Activated CD4-positive, alpha-beta T cell treated with anti-CD3 and anti-CD28 coated beads, Interleukin-2, amount 10 ng/mL, durations not matched to agents 7 days and 5 days (primary cell): ENCODE measurements around the gene ECPAS. TPM values are rescaled to one million over a fixed set of nuclear protein-coding genes. Genes with fewer than 3 reads are reported as not detected.
A peak's percentile ranks its signal among the peaks of the same experiment; 100 is the strongest.
"Not testable (repeated sequence)": the region's sequence is repeated elsewhere in the genome, so short reads cannot be mapped to it uniquely, and the experiment has no call there.

Source experiments
- CTCF ChIA-PET: fragments of 350-600 bp; sonication (Branson Sonifier 250); formaldehyde crosslinking; loops from one replicate; lab custom pipeline; 2021; ENCODE audit warnings: antibody characterized with exemption; lab: Charles Lee
- POLR2A ChIA-PET: fragments of 350-600 bp; sonication (Branson Sonifier 250); formaldehyde crosslinking; loops from one replicate; lab custom pipeline; 2021; ENCODE audit warnings: antibody characterized with exemption; lab: Charles Lee
- DNase-seq: peaks from one replicate; pipeline ENCODE4 v3.0.0-alpha.2; 2020
- H3K27ac Mint-ChIP-seq: one replicate; pipeline ENCODE4 v1.8.0; 2021; ENCODE audit warnings: mild to moderate bottlenecking, moderate library complexity, mixed read lengths
- H3K27me3 Mint-ChIP-seq: one replicate; pipeline ENCODE4 v1.8.0; 2021; ENCODE audit warnings: mixed read lengths
- H3K36me3 Mint-ChIP-seq: one replicate; pipeline ENCODE4 v1.8.0; 2021; ENCODE audit warnings: low read depth, mixed read lengths
- H3K4me1 Mint-ChIP-seq: one replicate; pipeline ENCODE4 v1.8.0; 2021; ENCODE audit warnings: mixed read lengths
- H3K4me3 Mint-ChIP-seq: one replicate; pipeline ENCODE4 v1.8.0; 2021; ENCODE audit warnings: mild to moderate bottlenecking, moderate library complexity, mixed read lengths
- H3K9me3 Mint-ChIP-seq: one replicate; pipeline ENCODE4 v1.8.0; 2021; ENCODE audit warnings: mixed read lengths
- total RNA-seq, 2 experiments: library from RNA; stranded (reverse); gene quantifications; one replicate each; pipeline ENCODE4 v1.2.3, GENCODE V29; 2021

Gene ECPAS
- total RNA-seq, 2 experiments from 2014 or later = 55.5 to 69.4 TPM

DNA sequence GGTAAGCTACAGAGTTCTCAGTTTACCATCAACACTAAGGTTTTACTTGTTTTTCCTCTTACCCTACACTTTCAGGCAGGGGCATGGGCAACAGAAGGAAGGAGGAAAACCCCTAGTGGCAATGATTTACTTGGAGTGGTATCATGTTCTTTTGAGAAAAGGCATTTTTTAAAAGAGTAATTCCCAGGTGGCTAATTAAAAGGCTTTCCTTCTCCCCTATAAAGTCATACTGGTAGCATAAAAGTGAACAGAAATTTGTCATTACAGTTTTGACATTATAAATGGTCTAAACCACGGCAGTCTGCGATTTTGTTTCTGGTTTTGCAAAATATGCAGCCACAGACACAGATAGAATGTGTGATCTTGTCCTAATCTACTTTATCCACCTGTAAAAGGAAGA, 123.3 kb downstream of the ECPAS start:
- no peak overlapping the region for H3K27ac Mint-ChIP-seq
- H3K4me3 Mint-ChIP-seq = no peak overlapping the region
- H3K4me1 Mint-ChIP-seq = no peaks in the 10 kb centered on the region
- H3K27me3 Mint-ChIP-seq = no peaks in the 10 kb centered on the region
- POLR2A ChIA-PET = no interaction called here
- no peak for DNase-seq
- peaks cover 35% of the 10 kb centered on the region for H3K36me3 Mint-ChIP-seq
- H3K9me3 Mint-ChIP-seq = no peaks in the 10 kb centered on the region
- CTCF ChIA-PET = no interaction called here

- Mint-ChIP-seq H3K27ac (no peak overlapping the region), H3K36me3 (peaks cover 3% of the 10 kb centered on the region), H3K27me3 (peaks cover 8% of the 10 kb centered on the region), H3K4me3 (no peak overlapping the region), H3K9me3 (no peaks in the 10 kb centered on the region), H3K4me1 (no peaks in the 10 kb centered on the region)
- POLR2A ChIA-PET = no interaction called here
- no peak for DNase-seq
- CTCF ChIA-PET = interaction anchor here (1.2 kb wide), 1 partner anchor 11 kb away, joined by 4 read pairs; no protein-coding TSS in a partner anchor
Observed at GRCh38 chr9:111356481-111357244, 127.5 kb downstream of the ECPAS start.

DNA sequence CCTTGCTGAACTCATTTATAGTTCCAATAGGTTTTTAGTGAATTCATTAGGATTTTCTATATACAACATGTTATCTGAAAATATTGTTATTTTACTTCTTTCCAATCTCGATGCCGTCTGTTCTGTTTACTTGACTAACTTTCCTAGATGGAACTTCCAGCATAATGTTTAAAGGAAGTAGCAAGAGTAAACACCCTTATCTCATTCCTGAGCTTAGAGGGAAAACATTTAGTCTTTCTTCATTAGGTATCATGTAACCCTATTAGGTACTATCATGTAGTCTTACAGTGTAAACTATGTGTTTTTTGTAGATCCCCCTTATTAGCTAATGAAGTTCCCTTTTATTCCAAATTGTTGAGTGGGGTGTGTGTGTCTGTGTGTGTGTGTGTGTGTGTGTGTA, 131.6 kb downstream of the ECPAS start:
- H3K36me3 Mint-ChIP-seq = no peaks in the 10 kb centered on the region
- no peak overlapping the region for H3K4me3 Mint-ChIP-seq
- no peaks in the 10 kb centered on the region for H3K9me3 Mint-ChIP-seq
- no peak overlapping the region for H3K27ac Mint-ChIP-seq
- ChIA-PET CTCF (no interaction called here), POLR2A (interaction anchor here (0.6 kb wide), 1 partner anchor 48 kb away, joined by 3 read pairs; no protein-coding TSS in a partner anchor)
- peaks cover 15% of the 10 kb centered on the region for H3K27me3 Mint-ChIP-seq
- no peak for DNase-seq
- H3K4me1 Mint-ChIP-seq = no peaks in the 10 kb centered on the region

- no peak for DNase-seq
- H3K27me3 Mint-ChIP-seq = peaks cover 15% of the 10 kb centered on the region
- no peak overlapping the region for H3K27ac Mint-ChIP-seq
- ChIA-PET POLR2A (interaction anchor here (0.7 kb wide), 1 partner anchor 16 kb away, joined by 7 read pairs; no protein-coding TSS in a partner anchor), CTCF (no interaction called here)
- no peak overlapping the region for H3K4me3 Mint-ChIP-seq
- no peaks in the 10 kb centered on the region for H3K4me1 Mint-ChIP-seq
- H3K9me3 Mint-ChIP-seq = no peaks in the 10 kb centered on the region
- H3K36me3 Mint-ChIP-seq = no peaks in the 10 kb centered on the region
Observed at GRCh38 chr9:111350556-111350955, 133.6 kb downstream of the ECPAS start.

DNA sequence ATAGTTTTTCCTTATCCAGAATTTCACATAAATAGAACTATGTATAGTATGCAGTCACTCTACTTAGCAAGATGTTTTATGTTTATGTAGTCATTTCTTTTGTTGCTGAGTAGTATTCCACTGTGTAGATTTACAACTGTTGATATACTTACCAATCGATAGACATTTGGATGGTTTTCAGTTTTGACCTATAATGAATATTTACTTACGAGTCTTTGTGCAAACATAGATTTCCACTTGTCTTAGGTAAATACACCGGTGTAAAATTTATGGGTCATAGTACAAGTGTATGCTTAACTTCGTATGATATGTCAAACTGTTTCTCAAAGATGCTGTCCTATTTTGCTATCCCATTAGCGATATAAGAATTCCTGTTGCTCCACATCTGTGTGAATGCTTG, 134.4 kb downstream of the ECPAS start:
- no peak for DNase-seq
- Mint-ChIP-seq H3K27me3 (peaks cover 15% of the 10 kb centered on the region), H3K4me3 (no peak overlapping the region), H3K4me1 (no peaks in the 10 kb centered on the region), H3K9me3 (no peaks in the 10 kb centered on the region), H3K36me3 (no peaks in the 10 kb centered on the region), H3K27ac (no peak overlapping the region)
- ChIA-PET POLR2A (no interaction called here), CTCF (no interaction called here)

DNA sequence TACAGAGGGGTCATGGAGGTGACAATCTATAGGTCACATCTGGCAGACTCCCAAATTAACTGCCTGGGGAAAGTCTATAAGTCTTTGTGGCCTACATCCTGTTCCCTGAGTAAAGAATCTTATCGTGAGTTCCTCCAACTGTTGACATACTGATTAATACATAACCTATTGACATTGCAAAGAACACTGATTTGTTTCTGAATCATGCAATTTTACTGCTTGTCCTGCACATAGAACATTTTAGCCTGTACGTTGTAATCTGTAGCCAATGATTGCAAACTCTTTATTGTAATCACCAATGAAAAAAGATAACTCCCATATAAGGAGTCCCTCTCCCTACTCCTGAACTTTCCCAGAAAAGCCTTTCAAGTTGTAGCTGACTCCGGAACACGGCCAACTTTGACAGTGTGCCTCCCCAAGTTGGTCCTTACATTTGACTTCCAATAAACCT, 135.3 kb downstream of the ECPAS start:
- H3K36me3 Mint-ChIP-seq = no peaks in the 10 kb centered on the region
- no peak overlapping the region for H3K4me3 Mint-ChIP-seq
- CTCF ChIA-PET = no interaction called here
- peaks cover 15% of the 10 kb centered on the region for H3K27me3 Mint-ChIP-seq
- no peak for DNase-seq
- no peak overlapping the region for H3K27ac Mint-ChIP-seq
- no peaks in the 10 kb centered on the region for H3K4me1 Mint-ChIP-seq
- no peaks in the 10 kb centered on the region for H3K9me3 Mint-ChIP-seq
- POLR2A ChIA-PET = no interaction called here

DNA sequence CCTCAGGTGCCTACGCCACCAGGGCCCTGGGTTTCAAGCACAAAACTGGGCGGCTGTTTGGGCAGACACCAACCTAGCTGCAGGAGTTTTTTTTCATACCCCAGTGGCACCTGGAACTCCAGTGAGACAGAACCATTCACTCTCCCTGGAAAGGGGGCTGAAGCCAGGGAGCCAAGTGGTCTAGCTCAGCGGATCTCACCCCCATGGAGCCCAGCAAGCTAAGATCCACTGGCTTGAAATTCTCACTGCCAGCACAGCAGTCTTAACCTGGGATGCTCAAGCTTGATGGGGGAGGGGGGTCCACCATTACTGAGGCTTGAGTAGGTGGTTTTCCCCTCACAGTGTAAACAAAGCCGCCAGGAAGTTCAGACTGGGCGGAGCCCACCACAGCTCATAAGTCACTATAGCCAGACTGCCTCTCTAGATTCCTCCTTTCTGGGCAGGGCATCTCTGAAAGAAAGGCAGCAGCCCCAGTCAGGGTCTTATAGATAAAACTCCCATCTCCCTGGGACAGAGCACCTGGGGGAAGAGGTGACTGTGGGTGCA, 149.8 kb downstream of the ECPAS start:
- CTCF ChIA-PET, H3K9me3 Mint-ChIP-seq, H3K36me3 Mint-ChIP-seq, H3K4me3 Mint-ChIP-seq, POLR2A ChIA-PET: not testable (repeated sequence)
- Mint-ChIP-seq H3K27me3 (peaks cover 14% of the 10 kb centered on the region), H3K27ac (peak overlapping the region; percentile 39), H3K4me1 (peaks cover 22% of the 10 kb centered on the region)
- peak; percentile 34 for DNase-seq

DNA sequence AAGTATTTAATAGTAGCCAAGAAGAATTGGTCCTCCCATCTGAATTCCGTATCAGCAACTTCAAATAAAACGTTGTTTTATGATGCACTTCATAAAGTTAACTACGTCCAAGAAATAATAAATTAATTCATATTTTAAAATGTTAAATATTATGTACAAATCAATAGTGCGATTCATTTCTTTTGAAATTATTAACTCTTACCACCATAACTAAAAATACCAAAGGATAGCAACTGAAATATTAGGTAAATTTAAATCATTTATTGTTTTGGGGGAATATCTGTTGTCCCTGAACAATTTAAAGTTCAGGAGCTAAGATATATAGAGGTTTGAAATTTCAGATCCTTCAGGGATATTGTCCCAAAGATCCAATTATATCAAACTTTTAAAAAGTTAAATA, 154.1 kb downstream of the ECPAS start, which contains the start of gene OR2K2:
TSS of gene OR2K2 (minus strand) at position 101 of the 400 bp plus-strand sequence. CDS start 1,791 bp downstream, outside the sequence.
- no peak within 1 kb of the TSS for H3K27ac Mint-ChIP-seq
- no peak within 1 kb of the TSS for H3K4me3 Mint-ChIP-seq
- H3K27me3 Mint-ChIP-seq = peaks cover 19% of the 10 kb centered on the region
- no peaks in the 10 kb centered on the region for H3K36me3 Mint-ChIP-seq
- H3K9me3 Mint-ChIP-seq = no peaks in the 10 kb centered on the region
- DNase-seq = no peak
- peaks cover 14% of the 10 kb centered on the region for H3K4me1 Mint-ChIP-seq
- CTCF ChIA-PET = no interaction called here
- POLR2A ChIA-PET = no interaction called here

GRCh38 chr9:111320631-111321030, 163.6 kb downstream of the ECPAS start:
- no peak overlapping the region for H3K4me3 Mint-ChIP-seq
- POLR2A ChIA-PET = no interaction called here
- CTCF ChIA-PET = no interaction called here
- DNase-seq = no peak
- peaks cover 3% of the 10 kb centered on the region for H3K9me3 Mint-ChIP-seq
- no peaks in the 10 kb centered on the region for H3K4me1 Mint-ChIP-seq
- no peak overlapping the region for H3K27ac Mint-ChIP-seq
- H3K27me3 Mint-ChIP-seq = peaks cover 4% of the 10 kb centered on the region
- H3K36me3 Mint-ChIP-seq = no peaks in the 10 kb centered on the region

DNA sequence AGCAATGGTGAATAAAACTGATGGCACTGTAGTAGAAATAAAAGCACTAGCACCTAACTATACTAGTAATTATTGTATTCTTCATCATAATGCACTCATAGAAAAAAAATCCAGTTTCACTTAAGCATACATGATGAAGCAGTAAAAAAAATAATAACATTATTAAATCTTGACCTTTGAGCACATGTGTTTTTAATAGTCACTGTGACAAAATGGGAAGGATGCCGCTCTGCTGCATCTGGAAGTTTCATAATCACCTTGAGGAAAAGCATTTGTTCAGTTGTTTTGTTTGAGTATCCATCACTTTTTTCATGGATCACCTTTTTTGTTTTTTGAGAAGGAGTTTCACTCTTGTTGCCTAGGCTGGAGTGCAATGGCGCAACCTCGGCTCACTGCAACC, 167.4 kb downstream of the ECPAS start:
- Mint-ChIP-seq H3K4me3 (no peak overlapping the region), H3K9me3 (peaks cover 3% of the 10 kb centered on the region), H3K36me3 (no peaks in the 10 kb centered on the region), H3K27ac (no peak overlapping the region), H3K27me3 (peaks cover 13% of the 10 kb centered on the region), H3K4me1 (no peaks in the 10 kb centered on the region)
- ChIA-PET POLR2A (no interaction called here), CTCF (no interaction called here)
- no peak for DNase-seq

Other genes starting within 250 kb of the ECPAS start
- not detected for gene OR2K2, start 154.2 kb downstream of the ECPAS start, total RNA-seq
- gene ZNF483, start 40.8 kb upstream of the ECPAS start, total RNA-seq = 1 to 10 TPM; 2.4 to 2.7 TPM
- under 1 TPM in 1 of 2 experiments, not detected in 1; 0.25 TPM for gene PTGR1, start 115.3 kb upstream of the ECPAS start, total RNA-seq
- gene DNAJC25, start 147.0 kb upstream of the ECPAS start, total RNA-seq = 1 to 10 TPM; 3.2 to 4.7 TPM
- 10 to 100 TPM; 18.0 to 19.3 TPM for gene GNG10, start 177.2 kb upstream of the ECPAS start, total RNA-seq